Loucy (cell line): ENCODE data around the gene BHLHE40.

Experiments used
- EZH2phosphoT487 ChIP-seq: fragments of 200-600 bp; IDR thresholded peaks from 2 replicates; pipeline ENCODE4 v1.6.1; 2018; ENCODE audit warnings: antibody characterized with exemption, mild to moderate bottlenecking, moderate library complexity, borderline replicate concordance
- TF ChIP-seq, protein P1 (sequence below): fragments of 200-600 bp; sonication (generic); conservative IDR thresholded peaks from 2 replicates; pipeline ENCODE4 v1.5.1; 2014; ENCODE audit warnings: mild to moderate bottlenecking, antibody characterized with exemption, low read length

GRCh38 chr3:4999531-5000184 lies 20.4 kb downstream of the BHLHE40 start:
- TF ChIP-seq, protein P1, sequence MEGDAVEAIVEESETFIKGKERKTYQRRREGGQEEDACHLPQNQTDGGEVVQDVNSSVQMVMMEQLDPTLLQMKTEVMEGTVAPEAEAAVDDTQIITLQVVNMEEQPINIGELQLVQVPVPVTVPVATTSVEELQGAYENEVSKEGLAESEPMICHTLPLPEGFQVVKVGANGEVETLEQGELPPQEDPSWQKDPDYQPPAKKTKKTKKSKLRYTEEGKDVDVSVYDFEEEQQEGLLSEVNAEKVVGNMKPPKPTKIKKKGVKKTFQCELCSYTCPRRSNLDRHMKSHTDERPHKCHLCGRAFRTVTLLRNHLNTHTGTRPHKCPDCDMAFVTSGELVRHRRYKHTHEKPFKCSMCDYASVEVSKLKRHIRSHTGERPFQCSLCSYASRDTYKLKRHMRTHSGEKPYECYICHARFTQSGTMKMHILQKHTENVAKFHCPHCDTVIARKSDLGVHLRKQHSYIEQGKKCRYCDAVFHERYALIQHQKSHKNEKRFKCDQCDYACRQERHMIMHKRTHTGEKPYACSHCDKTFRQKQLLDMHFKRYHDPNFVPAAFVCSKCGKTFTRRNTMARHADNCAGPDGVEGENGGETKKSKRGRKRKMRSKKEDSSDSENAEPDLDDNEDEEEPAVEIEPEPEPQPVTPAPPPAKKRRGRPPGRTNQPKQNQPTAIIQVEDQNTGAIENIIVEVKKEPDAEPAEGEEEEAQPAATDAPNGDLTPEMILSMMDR: no peak
- TF ChIP-seq EZH2phosphoT487: no peak
